ENCODE data around the gene TPP1. TPM values are rescaled to one million over a fixed set of nuclear protein-coding genes. Genes with fewer than 3 reads are reported as not detected.
A peak's percentile ranks its signal among the peaks of the same experiment; 100 is the strongest.

TPP1 gene
- total RNA-seq, 1 donor from 2014 or later, result 85.3 TPM

DNA sequence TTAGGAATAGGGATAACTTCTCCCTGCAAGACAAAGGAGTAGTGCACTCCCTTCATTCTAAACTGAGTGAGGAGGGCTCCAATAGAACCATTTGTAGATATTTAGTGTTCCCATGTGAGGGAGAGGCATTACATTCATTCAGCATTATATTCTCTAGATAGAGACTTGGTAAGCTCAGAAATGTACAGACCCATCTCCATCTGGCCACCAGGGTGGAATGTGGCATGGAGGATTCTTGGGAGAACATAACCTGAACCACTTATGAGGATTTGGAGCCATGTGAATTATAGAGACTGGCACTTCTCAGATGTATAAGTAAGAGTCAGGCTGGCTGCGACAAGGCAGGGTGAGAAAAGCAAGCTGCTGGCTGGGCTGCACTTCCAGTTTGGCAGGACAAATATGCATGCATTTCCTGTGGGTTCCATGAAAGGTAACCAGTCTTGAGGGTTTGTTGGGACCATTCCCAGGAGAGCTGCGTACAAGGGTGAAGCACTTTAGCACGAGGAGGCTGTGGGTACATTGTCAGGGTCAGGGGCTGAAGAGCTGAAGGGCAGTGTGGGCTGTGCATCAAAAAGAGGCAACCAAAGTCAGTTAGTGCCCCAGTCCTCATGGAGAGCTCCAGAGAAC is 25.0 kb downstream of the TPP1 start:
- DNase-seq (ENCODE audit: low read depth, low spot score), result no peak

DNA sequence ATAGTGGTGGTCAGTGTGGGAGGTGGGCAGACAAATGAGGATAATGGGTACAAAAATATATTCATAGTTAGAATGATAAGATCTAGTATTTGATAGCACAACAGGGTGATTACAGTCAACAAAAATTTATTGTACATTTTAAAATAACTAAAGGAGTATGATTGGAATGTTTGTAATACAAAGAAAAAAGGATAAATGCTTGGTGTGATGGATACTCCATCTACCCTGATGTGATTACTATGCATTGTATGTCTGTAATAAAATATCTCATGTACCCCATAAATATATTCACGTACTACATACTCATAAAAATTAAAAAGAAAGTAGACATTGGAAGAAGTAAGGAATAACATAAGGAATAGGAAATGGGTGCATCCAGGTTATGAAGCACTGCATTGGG is 31.2 kb downstream of the TPP1 start:
- DNase-seq (ENCODE audit: low read depth, low spot score), result no peak

DNA sequence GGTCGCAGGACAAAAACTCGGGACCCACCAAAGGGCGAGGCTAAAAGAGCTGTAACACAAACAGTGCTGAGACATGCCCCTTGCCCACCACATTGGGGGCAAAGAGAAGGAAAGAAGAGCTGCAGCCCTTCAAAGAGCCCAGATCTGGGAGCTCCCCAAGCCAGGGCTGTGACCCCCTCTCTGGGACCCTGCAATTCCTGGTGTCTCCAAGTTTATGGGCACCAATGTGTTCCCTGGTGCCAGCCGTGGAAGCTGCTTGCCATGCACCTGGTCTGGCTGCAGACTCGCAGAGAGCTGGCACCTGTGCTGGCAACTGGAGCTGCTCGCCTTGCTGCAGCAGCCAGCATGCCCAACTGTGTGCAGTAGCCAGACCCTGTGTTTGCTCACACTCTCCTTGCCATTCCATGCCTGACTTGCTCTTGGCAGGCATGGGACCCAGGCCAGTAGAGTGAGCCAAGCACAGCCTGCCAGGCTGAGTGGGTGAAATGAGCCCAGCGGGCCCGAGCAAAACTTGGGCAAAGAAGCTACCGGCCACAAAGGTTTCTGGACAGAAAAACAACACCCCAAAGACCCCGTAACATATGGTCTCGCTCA is 31.8 kb downstream of the TPP1 start:
- DNase-seq (ENCODE audit: low read depth, low spot score), result no peak

DNA sequence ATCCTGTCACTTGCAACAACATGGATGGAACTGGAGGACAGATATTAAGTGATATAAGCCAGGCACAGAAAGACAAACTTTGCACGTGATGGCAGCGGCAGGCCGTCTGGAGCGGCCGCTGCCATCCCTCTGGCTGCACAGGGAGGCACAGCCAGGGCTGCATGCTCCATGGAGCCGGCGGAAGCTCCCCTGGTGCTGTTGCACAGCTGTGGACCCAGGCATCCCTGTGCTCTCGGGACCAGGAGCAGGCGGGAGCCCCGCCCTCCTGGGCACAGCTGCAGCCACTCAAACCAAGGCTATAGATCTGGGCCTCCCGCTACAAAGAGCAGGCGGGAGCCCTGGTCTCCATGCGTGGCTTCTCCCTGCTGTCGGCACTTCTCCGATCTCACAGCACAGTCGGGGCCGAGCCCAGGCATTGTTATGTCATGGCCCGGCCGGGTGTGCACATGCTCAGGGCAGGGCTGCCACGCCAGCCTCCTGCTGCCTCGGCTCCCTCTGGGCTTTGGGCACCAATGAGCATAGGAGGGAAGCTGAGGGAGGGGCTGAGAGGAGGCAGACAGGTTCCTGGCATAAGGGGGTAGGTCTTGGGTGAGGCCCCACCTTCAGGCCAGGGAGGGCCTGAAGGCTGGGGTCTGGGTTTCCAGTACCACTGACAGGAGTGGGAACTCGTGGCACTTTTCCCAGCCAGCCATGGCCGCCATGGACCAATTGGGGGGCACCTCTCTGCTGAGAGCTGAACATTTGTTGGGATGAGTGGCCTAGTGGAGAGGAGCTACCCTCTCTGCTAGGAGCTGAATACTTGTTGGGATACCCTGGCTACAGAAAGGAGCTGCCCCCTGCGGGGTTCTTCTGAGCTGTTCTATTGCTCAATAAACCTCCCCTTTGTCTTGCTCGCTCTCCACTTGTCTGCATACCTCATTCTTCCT is 32.5 kb downstream of the TPP1 start:
- no peak for DNase-seq (ENCODE audit: low read depth, low spot score)

DNA sequence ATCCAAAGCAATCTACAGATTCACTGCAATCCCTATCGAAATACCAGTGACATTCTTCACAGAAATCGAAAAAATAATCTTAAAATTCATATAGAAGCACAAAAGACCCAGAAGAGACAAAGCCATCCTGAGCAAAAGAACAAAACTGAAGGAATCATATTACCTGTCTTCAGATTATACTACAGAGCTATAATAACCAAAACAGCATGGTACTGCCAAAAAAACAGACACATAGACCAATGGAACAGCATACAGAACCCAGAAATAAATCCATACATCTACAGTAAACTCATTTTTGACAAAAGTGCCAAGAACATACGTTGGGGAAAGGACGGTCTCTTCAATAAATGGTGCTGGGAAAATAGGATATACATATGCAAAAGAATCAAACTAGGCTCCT is 34.7 kb downstream of the TPP1 start:
- DNase-seq (ENCODE audit: low read depth, low spot score), result no peak

DNA sequence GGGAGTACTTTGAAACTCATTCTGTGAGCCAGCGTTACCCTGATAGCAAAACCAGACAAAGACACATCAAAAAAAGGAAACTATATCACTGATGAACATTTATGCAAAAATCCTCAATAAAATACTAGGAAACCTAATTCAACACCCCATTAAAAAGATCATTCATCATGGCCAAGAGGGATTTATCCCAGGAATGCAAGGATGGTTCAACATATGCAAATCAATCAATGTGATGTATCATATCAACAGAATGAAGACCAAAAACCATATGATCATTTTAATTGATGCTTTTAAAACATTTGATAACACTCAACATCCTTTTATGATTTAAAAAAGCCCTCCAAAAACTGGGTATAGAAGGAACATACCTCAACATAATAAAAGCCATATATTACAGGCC is 35.6 kb downstream of the TPP1 start:
- no peak for DNase-seq (ENCODE audit: low read depth, low spot score)

DNA sequence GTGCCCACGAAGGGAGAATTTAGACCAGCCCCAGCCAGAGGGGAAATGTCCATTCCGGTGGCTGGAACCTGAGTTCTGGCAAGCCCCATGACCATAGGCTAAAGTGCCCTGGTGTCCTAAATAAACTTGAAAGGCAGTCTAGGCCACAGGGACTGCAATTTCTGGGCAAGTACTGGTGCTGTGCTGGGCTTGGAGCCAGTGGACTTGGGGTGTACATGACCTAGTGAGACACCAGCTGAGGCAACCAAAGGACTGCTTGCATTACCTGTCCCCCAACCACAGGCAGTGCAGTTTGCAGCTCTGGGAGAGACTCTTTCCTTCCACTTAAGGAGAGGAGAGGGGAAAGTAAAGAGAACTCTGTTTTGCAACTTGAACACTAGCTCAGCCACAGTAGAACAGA is 39.5 kb downstream of the TPP1 start:
- no peak for DNase-seq (ENCODE audit: low read depth, low spot score)

DNA sequence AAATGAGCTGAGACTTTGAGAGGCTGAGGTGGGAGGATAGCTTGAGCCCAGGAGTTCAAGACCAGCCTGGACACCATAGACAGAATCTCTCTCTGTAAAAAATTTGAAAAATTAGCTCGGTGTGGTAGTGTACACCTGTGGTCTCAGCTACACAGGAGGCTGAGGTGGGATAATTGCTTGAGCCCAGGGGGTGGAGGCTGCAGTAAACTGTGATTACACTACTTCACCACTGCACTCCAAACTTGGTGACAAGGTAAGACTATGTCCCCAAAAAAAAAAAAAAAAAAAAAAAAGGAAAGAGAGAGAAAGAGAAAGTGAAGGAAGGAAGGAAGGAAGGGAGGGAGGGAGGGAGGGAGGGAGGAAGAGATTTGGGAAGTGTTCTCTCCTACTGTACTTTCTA is 41.1 kb downstream of the TPP1 start:
- DNase-seq (ENCODE audit: low read depth, low spot score), result no peak

DNA sequence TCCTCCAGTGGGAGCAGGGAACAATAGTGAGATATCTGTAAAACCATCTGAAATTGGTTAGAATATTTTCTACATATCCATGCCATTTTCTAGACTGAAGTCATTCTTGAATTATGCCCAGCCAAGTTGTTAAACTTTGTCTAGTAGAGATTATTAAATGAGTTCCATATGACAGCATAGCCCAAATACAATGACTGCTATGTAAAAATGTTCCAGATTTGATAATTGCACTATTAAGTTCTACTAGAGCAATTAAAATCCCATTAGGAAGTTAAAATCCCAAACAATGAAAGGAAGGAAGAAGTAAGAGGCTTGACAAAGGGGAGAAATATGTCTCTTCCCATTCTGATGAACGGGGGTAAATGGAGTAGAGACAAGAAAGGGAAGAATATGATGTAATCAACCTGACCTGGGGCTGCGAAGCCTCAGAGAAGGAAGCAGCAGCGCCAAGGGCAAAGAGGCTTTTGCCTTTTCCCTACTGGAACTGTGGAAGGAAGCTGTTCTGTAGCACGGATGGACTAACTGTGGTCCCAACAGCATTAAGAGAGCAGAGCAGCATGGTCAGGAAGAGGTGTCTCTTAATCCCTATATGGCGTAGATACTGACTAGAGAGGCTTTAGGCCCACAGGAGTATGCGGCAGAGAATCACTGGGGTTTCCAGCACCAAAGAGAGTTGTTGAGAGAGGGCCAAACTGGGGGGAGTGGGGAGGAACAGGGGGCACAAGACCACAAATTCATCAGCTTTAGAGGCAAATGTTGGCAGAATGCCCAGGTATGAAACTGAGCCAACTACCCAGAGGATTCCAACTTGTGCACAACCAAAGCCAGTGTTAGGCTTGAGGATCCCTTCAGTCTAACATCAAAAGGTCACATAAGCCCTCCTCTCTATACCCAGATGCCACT is 42.5 kb downstream of the TPP1 start:
- peak; percentile 39 for DNase-seq (ENCODE audit: low read depth, low spot score)

DNA sequence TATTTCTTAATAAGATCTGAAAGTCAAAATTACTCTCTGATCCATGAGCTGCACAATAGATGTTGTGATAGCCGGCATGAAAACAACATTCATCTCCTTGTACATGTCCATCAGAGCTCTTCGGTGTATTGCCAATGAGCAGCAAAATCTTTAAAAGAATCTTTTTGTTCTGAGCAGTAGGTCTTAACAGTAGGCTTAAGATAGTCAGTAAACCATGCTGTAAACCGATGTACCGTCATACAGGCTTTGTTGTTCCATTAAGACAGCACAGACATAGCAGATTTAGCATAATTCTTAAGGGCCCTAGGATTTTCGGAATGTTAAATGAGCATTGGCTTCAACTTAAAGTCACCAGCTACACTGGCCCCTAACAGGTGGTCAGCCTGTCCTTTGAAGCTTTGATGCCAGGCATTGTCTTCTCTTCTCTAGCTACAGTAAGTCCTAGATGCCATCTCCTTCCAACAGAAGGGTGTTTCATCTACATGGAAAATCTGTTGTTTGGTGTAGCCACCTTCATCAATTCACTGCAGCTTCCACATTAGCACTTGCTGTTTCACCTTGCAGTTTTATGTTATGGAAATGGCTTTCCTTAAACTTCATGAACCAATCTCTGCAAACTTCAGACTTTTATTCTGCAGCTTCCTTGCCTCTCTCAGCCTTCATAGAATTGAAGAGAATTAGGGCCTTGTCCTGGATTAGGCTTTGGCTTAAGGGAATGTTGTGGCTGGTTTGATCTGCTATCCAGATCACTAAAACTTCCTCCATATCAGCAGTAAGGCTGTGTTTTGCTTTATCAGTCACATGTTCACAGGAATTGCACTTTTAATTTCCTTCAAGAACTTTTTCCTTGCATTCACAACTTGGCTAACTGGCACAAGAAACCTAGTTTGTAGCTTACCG is 44.2 kb downstream of the TPP1 start:
- no peak for DNase-seq (ENCODE audit: low read depth, low spot score)

DNA sequence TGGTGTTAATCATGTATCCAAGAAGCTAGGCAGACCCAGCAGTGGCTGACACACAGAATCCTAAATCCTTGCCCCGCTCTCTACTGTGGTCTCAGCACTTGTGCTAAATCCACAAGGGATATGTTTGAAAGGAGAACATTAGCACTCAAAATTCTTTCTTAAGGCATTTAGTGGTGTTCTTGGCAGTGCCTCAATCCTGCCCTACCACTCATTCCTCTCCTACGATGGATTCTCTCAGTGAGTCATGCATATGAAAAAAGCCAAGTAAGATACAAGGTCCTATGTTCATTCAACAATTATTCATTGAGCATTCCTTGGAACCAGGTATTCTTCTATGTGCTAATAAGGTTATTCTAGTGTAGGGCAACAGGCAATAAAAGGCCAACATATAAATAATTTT is 47.0 kb downstream of the TPP1 start:
- DNase-seq (ENCODE audit: low read depth, low spot score), result no peak

DNA sequence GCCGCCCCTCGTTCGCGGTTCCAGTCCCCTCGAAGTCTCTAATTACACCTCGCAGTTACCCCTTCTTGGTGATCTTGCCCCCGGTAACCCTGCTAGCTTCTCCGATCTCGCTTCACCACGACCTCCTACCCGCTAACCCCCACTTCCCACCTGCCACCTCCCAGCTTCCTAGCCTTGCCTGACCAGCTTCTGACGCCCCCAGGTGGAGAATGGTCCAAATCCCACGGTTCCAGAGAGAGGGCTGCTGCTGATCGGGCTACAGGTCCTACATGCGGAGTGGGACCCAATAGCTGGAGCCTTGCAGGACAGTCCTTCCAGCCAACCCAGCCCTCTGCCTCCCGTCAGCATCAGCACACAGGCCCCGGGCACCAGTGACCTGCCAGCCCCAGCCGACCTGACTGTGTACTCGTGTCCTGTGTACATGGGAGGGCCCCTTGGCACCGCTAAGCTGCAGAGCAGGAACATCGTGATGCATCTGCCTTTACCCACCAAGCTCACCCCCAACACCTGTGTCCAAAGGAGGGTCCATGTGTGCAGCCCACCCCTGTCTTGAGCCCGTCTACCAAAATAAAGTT is 47.7 kb downstream of the TPP1 start:
- no peak for DNase-seq (ENCODE audit: low read depth, low spot score)

DNA sequence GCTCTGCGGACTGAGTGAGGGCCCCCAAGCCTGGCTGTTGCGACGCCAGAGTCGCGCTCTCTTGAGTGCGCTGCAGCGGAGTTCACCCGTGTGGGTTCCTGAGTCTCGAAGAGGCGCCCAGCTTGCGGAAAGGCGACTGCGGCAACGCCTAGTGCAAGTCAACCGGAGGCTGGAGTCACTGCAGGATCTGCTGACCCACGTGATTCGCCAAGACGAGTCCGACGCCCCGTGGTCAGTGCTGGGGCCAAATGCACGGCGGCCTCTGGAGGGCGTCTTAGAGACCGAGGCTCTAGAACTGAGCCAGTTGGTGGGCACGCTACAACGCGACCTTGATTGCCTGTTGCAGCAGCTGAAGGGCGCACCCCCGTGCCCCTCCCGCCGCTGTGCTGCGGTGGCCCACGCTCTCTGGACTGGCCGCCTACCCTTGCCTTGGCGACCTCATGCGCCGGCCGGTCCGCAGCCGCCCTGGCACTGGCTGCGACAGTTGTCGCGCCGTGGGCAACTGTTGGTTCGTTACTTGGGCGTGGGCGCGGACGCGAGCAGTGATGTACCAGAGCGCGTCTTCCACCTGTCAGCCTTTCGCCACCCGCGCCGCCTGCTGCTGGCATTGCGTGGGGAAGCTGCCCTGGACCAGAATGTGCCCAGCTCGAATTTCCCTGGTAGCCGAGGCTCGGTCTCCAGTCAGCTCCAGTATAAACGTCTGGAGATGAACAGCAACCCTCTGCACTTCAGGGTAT is 48.4 kb downstream of the TPP1 start:
- DNase-seq (ENCODE audit: low read depth, low spot score), result no peak

DNA sequence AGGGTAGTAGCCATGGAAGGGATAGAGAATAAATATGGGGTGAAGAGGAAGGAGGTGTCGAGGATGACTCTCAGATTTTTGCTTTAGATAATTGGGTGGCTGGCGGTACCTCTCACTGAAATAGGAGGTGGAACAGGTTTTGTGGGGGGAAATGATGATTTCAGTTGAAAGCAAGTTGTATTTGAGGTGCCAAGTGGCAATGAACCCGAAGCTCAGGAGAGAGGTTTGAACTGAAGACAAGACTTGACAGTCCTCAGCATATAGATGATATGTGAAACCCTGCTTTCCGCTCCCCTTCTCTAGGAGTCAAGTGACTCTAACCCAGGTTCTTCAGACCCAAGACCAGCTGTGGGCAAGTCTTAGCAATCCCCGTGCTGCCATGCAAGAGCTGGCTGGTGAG is 49.5 kb downstream of the TPP1 start:
- DNase-seq (ENCODE audit: low read depth, low spot score), result no peak

DNA sequence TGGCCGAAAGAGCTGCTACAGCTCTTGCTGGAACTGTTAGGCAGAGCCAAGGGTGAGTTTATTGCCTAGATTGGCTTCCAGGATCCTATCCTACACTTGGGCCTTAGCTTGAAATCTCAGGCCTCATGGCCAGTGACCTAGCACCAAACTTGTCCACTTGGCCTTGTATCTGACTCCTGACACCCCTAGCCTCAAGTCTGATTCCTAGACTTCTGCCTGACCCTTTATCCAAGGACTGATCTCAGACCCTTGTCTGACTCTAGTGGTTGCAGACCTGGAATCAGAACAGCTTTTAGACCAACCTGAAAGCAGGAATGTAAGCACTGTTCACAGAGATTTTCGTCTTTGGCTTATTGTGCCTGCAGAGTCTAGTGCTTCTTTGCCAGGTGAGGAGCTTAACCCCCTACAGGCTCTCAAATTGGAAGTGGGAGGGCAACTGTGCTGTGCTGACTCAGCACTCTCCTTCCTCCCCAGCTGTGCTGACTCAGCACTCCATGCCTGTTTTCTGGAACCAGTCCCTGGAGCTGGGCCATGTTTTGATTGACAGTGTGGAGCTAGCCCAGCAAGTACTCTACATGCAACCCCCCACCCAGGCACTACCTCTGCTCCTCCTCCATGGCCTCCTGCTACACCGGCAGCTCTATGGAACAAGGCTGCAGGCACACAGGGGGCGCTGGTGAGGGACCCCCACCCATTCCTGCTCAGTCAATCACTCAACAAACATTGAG is 50.9 kb downstream of the TPP1 start:
- DNase-seq (ENCODE audit: low read depth, low spot score), result peak; percentile 11

DNA sequence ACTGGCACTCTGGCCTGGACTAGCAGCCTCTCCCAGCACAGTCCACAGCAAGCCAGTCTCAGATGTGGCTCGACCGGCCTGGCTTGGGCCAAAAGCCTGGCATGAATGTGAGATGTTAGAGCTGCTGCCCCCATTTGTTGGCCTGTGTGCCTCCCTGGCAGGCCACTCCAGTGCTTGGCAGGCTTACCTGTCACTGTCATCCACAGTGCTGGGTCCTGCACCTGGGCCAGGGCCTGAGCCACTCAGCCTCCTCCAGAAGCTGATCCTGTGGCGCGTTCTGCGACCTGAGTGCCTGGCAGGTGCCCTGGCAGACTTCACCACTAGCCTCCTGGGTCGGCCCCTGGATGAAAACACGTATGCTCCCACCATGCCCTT is 51.9 kb downstream of the TPP1 start:
- no peak for DNase-seq (ENCODE audit: low read depth, low spot score)

DNA sequence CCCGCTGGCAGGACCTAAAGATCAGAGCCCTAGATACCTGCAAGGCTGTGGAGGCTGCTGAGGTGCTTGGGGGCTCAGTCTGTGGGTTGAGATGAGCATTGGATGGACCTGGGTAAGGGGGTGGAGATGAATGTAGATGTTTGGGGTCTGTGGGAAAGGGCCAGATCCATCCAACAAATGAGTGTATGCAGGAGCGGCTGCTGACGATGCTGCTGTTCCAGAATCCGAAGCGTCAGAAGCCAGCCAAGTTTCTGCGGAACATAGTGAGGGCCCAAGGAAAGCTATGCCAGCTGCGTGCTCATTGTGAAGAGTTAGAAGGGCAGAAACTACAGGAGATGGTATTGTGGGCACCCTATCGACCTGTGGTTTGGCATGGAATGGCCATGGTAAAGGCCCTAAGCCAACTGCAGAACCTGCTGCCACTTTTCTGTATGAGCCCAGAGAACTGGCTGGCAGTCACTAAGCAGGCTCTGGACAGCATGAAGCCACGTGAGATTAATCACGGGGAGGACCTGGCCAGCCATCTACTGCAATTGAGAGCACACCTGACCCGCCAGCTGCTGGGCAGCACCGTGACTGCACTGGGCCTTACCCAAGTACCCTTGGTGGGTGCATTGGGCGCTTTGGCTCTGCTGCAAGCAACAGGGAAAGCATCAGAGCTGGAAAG is 52.4 kb downstream of the TPP1 start:
- no peak for DNase-seq (ENCODE audit: low read depth, low spot score)

DNA sequence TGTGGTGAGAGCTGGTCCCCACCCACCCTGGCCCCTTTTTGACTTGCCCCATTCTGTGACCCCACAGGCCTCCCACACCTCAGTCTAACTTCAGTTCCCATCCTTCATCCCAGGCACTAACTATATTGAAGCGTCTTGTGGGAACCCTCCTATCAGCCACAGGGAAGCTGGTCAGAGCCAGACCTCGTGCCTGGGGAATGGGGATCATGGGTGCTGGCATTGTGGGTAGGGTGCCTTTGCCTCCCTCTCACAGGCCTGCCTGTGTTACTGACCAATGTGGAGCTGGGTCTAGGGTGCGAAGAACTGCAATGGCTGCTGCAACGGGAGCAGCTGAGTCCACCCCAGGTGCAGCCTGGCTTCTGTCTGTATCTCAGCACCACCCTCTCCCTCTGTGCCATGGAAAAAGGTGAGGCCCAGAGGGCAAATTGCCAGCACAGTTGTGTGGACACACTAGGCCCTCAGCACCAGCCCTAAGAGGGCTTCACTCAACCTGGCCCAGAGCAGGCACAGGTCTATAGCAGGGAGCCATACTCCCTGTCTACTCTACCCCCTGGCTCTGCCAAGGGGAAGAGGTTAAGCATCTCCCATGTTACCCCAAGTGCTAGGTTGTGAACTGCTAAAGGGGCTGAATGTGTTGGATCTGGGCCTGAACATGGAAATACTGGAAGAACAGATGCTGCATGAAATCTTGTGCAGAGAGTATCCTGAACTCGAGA is 53.1 kb downstream of the TPP1 start:
- DNase-seq (ENCODE audit: low read depth, low spot score), result no peak

Measured in pulmonary artery endothelial cell (primary cell).